ENCODE results near the gene EFNA1. TPM values are rescaled to one million over a fixed set of nuclear protein-coding genes. Genes with fewer than 3 reads are reported as not detected.

Gene EFNA1
- total and polyA plus RNA-seq, 2 of the 4 experiments (the other 2 are of a cell fraction), result 0.90 to 1.6 TPM

GRCh38 chr1:155171836-155172731, 44.4 kb downstream of the EFNA1 start:
- peak overlapping the region; percentile 81 for H3K4me3 ChIP-seq (ENCODE audit: insufficient read depth, low read depth, low read length)
- dilution Hi-C loops (cut with HindIII; ENCODE audit: low sequenced_read_pairs, unreplicated experiment) (no loop called here), in situ Hi-C loops (cut with MboI; ENCODE audit: low sequenced_read_pairs) (no loop called here), intact Hi-C loops (cut with micrococcal nuclease) (loop anchor here (10.0 kb wide), 2 partner anchors 197 to 423 kb away; partner anchors contain the start of genes CKS1B and SHC1)
- peak overlapping the region; percentile 92 for H3K4me2 ChIP-seq (ENCODE audit: low read depth, low read length)
- peaks cover 4% of the 10 kb centered on the region for H3K4me1 ChIP-seq (ENCODE audit: control insufficient read depth, insufficient read depth, low read length)
- peak overlapping the region; percentile 94 for H3K9ac ChIP-seq (ENCODE audit: low read depth, low read length)
- no peaks in the 10 kb centered on the region for H4K20me1 ChIP-seq (ENCODE audit: insufficient read depth, low read length)
- H2AK9ac ChIP-seq (replicated peaks; ENCODE audit: low read depth, low read length, poor library complexity), result peak overlapping the region; percentile 93
- H3K9me3 ChIP-seq (ENCODE audit: control insufficient read depth, insufficient read depth, low read length), result no peaks in the 10 kb centered on the region
- H2BK15ac ChIP-seq (ENCODE audit: low read depth, low read length), result no peak overlapping the region; the same call in 2 of the 3 replicates
- ATAC-seq (ENCODE audit: low read depth) (peak; percentile 33), DNase-seq (no peak)
- H3K18ac ChIP-seq (ENCODE audit: low read depth, low read length), result peak overlapping the region; percentile 25; the same call in 1 of the 2 replicates
- H2AK5ac ChIP-seq (ENCODE audit: low read depth, low read length), result peak overlapping the region; percentile 73
- peak overlapping the region; percentile 96 for H2AFZ ChIP-seq (replicated peaks; ENCODE audit: low read length, poor library complexity)
- no peak for TF ChIP-seq ELK1 (IDR thresholded peaks at IDR 0.05; ENCODE audit: borderline replicate concordance, low read depth, low read length)
- H2BK5ac ChIP-seq (ENCODE audit: low read depth, low read length, poor library complexity, severe bottlenecking), result peak overlapping the region; percentile 86
- H3K27me3 ChIP-seq (ENCODE audit: control insufficient read depth, insufficient read depth, low read length), result no peaks in the 10 kb centered on the region
- 0% methylated on average over 2 of the region's 8 CpGs; no CpG with 5 or more reads in 1 of the 2 experiments for WGBS, 2 experiments (ENCODE audit: extremely low coverage in 2 of 2, insufficient read length in 1 of 2)
- peaks cover 0 to 43% of the 10 kb centered on the region in 2 experiments for H3K79me1 ChIP-seq (ENCODE audit: low read depth in 1 of 2, low read length in 2 of 2)
- H3K56ac ChIP-seq (ENCODE audit: extremely low read depth, insufficient read depth, low read length), result peak overlapping the region; percentile 76
- H4K8ac ChIP-seq (ENCODE audit: low read depth in 2 of 2, low read length in 2 of 2), result peak overlapping the region; percentile 34 to 93; a peak in 3 of 4 replicates
- ChIA-PET POLR2A (ENCODE audit: unreplicated experiment) (no interaction called here), CTCF (interaction anchor here (1.1 to 1.6 kb wide), 6 partner anchors 22 to 87 kb away, joined by 4 to 19 read pairs (median 6); partner anchors contain the start of gene THBS3)
- H2BK20ac ChIP-seq (ENCODE audit: low read depth, low read length), result no peak overlapping the region
- H4K91ac ChIP-seq (ENCODE audit: insufficient read depth, low read depth, low read length), result peak overlapping the region; percentile 69; the same call in 1 of the 2 replicates
- peak overlapping the region; percentile 92 for H3K4ac ChIP-seq (ENCODE audit: low read depth, low read length)
- BruUV-seq (replicated peaks), result no TSS peak
- peak overlapping the region; percentile 82 for H3K14ac ChIP-seq (replicated peaks; ENCODE audit: low read depth, low read length)
- H3K36me3 ChIP-seq (ENCODE audit: control insufficient read depth, insufficient read depth, low read length), result peaks cover 19% of the 10 kb centered on the region
- H3K9me1 ChIP-seq (ENCODE audit: insufficient read depth, low read length), result peaks cover 2% of the 10 kb centered on the region
- peak overlapping the region; percentile 93 for H3K27ac ChIP-seq (ENCODE audit: insufficient read depth, low read length)
- peak overlapping the region; percentile 84 for H4K5ac ChIP-seq (ENCODE audit: low read depth, low read length)
- H2BK120ac ChIP-seq (ENCODE audit: low read depth, low read length), result 0 out of 2 replicates have a peak overlapping the region, but pooled peaks have one; percentile 37
- H3K23ac ChIP-seq (ENCODE audit: low read depth, low read length), result peak overlapping the region; percentile 40; the same call in 1 of the 2 replicates
